Coronary artery (tissue), 2 donors: Measurements from ENCODE around the gene SPOP.
A peak's percentile ranks its signal among the peaks of the same experiment; 100 is the strongest.

ENCODE experiments used
- DNase-seq: peaks from one replicate; pipeline ENCODE4 v3.0.0-alpha.2; 2017; ENCODE audit warnings: low spot score
- H3K27ac ChIP-seq, 2 donors: fragments of 200-600 bp; sonication (generic); one replicate each; pipeline ENCODE4 v1.5.1; 2016 to 2019
- H3K4me3 ChIP-seq: fragments of 200-600 bp; sonication (generic); 2 replicates; pipeline ENCODE4 v1.5.1; 2016; ENCODE audit warnings: mild to moderate bottlenecking, moderate library complexity
- CTCF ChIP-seq: fragments of 200-600 bp; sonication (generic); IDR thresholded peaks from one replicate; pipeline ENCODE4 v1.5.1; 2019; ENCODE audit warnings: antibody characterized with exemption

Gene SPOP

GRCh38 chr17:49597436-49597835 is 80.5 kb downstream of the SPOP start:
- DNase-seq: no peak
- TF ChIP-seq CTCF: no peak
- H3K27ac ChIP-seq: peak overlapping the region; percentile 11 to 15

GRCh38 chr17:49596613-49597244 is 81.2 kb downstream of the SPOP start:
- Histone ChIP-seq H3K27ac (no peak overlapping the region), H3K4me3 (no peak overlapping the region)
- DNase-seq: no peak
- TF ChIP-seq CTCF: no peak

More at GRCh38 chr17:49597436-49597835, 80.5 kb downstream of the SPOP start:
- H3K4me3 ChIP-seq: no peak overlapping the region

- no peak for DNase-seq
- no peak overlapping the region for H3K4me3 ChIP-seq
- no peak overlapping the region for H3K27ac ChIP-seq
- TF ChIP-seq CTCF: no peak
Observed at GRCh38 chr17:49595980-49596379, 81.9 kb downstream of the SPOP start.

GRCh38 chr17:49595328-49595727 is 82.6 kb downstream of the SPOP start:
- TF ChIP-seq CTCF: no peak
- DNase-seq: no peak
- Histone ChIP-seq H3K27ac (no peak overlapping the region), H3K4me3 (no peak overlapping the region)

- Histone ChIP-seq H3K27ac (no peak overlapping the region), H3K4me3 (no peak overlapping the region)
- TF ChIP-seq CTCF: no peak
- DNase-seq: no peak
Observed at GRCh38 chr17:49592263-49592662, 85.6 kb downstream of the SPOP start.

GRCh38 chr17:49590874-49591273 is 87.0 kb downstream of the SPOP start:
- DNase-seq: no peak
- Histone ChIP-seq H3K4me3 (no peak overlapping the region), H3K27ac (no peak overlapping the region)
- no peak for TF ChIP-seq CTCF

GRCh38 chr17:49589577-49589927 is 88.3 kb downstream of the SPOP start:
- TF ChIP-seq CTCF: no peak
- Histone ChIP-seq H3K4me3 (no peak overlapping the region), H3K27ac (peak overlapping the region; percentile 59 to 83)
- no peak for DNase-seq
